HepG2 (cell line): ENCODE results near the gene DENND4B. TPM values are rescaled to one million over a fixed set of nuclear protein-coding genes. Genes with fewer than 3 reads are reported as not detected.
A peak's percentile ranks its signal among the peaks of the same experiment; 100 is the strongest.

Experiments
- ELF3 ChIP-seq: IDR thresholded peaks from 2 replicates; pipeline ENCODE4 v1.6.1; 2016; ENCODE audit warnings: missing genetic modification reagents, missing compliant biosample characterization
- HIVEP1 ChIP-seq: sonication (generic); formaldehyde crosslinking; IDR thresholded peaks from 2 replicates; pipeline ENCODE4 v1.4.0; 2020; ENCODE audit warnings: mild to moderate bottlenecking, missing genetic modification reagents
- JDP2 ChIP-seq: sonication (generic); formaldehyde crosslinking; IDR thresholded peaks from 2 replicates; pipeline ENCODE4 v1.8.1; 2022; ENCODE audit warnings: missing genetic modification reagents, borderline replicate concordance
- RFX3 ChIP-seq: IDR thresholded peaks from 2 replicates; pipeline ENCODE4 v1.6.1; 2016; ENCODE audit warnings: missing biosample characterization, missing genetic modification reagents
- SAFB2 ChIP-seq: sonication (generic); formaldehyde crosslinking; IDR thresholded peaks from 2 replicates; pipeline ENCODE4 v1.5.1; 2020; ENCODE audit warnings: missing genetic modification reagents, low read depth, mild to moderate bottlenecking, borderline replicate concordance
- ZNF263 ChIP-seq: sonication (generic); formaldehyde crosslinking; IDR thresholded peaks from 2 replicates; pipeline ENCODE4 v1.4.0; 2020; ENCODE audit warnings: missing genetic modification reagents
- ZNF550 ChIP-seq: sonication (generic); formaldehyde crosslinking; IDR thresholded peaks from 2 replicates; pipeline ENCODE4 v1.4.0; 2020; ENCODE audit warnings: mild to moderate bottlenecking, missing genetic modification reagents, borderline replicate concordance
- ZNF556 ChIP-seq: sonication (generic); formaldehyde crosslinking; IDR thresholded peaks from 2 replicates; pipeline ENCODE4 v1.4.0; 2020; ENCODE audit warnings: mild to moderate bottlenecking, missing genetic modification reagents, borderline replicate concordance
- polyA plus RNA-seq, 8 experiments: library from polyadenylated mRNA; depleted of rRNA in 3 of 8; stranded (reverse) in 7 of 8; unstranded in 1 of 8; fragments of >200 nt; fragmentation: Illumina TruSeq in 4 of 8; extraction: Trizol in 4 of 8; gene quantifications; 2 replicates each; pipeline versions ENCODE4 v1.2.1 to v1.2.3, GENCODE V29; 2011 to 2016; ENCODE audit warnings: low read depth in 4 of 8, missing spikeins in 1 of 8, mixed read lengths in 1 of 8; ENCODE audit not compliant: insufficient read depth in 1 of 8
- total RNA-seq, 5 experiments: library from RNA; depleted of rRNA; stranded (reverse); fragments of >200 nt; fragmentation: Illumina TruSeq; extraction: Trizol; gene quantifications; 2 replicates each; pipeline ENCODE4 v1.2.3, GENCODE V29; 2016; ENCODE audit warnings: low read depth in 1 of 5
- TF ChIP-seq, protein P1 (sequence below), 2 experiments: fragments of 450-650 bp in 1 of 2; sonication (generic) in 1 of 2; formaldehyde crosslinking in 1 of 2; IDR thresholded peaks; 2 replicates each; pipeline versions ENCODE4 v1.6.1 to v1.8.0; 2016 to 2022; ENCODE audit warnings: antibody characterized with exemption in 1 of 2, mild to moderate bottlenecking in 1 of 2, missing genetic modification reagents in 1 of 2
- TF ChIP-seq, protein P2 (sequence below), 2 experiments: sonication (generic) in 1 of 2; formaldehyde crosslinking in 1 of 2; IDR thresholded peaks; 2 replicates each; pipeline versions ENCODE4 v1.6.1 to v1.9.0; 2014 to 2022; ENCODE audit warnings: antibody characterized with exemption in 1 of 2, borderline replicate concordance in 1 of 2, inconsistent platforms in 1 of 2, low read depth in 1 of 2, missing genetic modification reagents in 1 of 2
- TF ChIP-seq, protein P3 (sequence below): sonication (generic); formaldehyde crosslinking; IDR thresholded peaks from 2 replicates; pipeline ENCODE4 v1.5.1; 2020; ENCODE audit warnings: mild to moderate bottlenecking, missing genetic modification reagents, moderate library complexity

The DENND4B gene
- total and polyA plus RNA-seq, 2 of the 13 experiments (the other 11 are each of a cell fraction or from before 2014, with no cell fraction given) = 15.1 to 20.3 TPM

DNA sequence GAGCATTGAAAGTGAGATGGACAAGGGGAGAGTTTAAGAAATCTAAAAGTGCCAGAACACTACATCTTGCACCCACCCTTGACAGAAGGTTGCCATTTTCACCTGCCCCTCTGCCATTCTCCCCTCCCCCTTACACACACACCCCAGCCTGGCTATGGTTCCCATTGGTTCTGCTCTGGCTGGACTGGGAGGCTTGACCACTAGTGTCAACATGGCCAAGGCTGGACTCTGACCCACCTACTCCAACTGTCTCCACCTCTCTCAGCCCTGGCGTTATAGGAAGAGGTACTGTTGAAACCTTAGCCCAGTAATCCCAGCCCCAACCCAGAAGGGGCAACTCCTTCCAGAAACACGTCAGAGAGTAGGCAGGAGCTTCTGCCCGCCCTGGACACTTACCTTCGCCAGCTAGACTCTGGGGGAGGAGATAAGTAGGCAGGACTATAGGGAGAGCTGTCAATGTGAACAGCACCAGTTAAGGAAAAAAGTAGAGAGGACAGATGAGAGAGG lies 7.4 kb upstream of the DENND4B start (continued):
- TF ChIP-seq, protein P1, sequence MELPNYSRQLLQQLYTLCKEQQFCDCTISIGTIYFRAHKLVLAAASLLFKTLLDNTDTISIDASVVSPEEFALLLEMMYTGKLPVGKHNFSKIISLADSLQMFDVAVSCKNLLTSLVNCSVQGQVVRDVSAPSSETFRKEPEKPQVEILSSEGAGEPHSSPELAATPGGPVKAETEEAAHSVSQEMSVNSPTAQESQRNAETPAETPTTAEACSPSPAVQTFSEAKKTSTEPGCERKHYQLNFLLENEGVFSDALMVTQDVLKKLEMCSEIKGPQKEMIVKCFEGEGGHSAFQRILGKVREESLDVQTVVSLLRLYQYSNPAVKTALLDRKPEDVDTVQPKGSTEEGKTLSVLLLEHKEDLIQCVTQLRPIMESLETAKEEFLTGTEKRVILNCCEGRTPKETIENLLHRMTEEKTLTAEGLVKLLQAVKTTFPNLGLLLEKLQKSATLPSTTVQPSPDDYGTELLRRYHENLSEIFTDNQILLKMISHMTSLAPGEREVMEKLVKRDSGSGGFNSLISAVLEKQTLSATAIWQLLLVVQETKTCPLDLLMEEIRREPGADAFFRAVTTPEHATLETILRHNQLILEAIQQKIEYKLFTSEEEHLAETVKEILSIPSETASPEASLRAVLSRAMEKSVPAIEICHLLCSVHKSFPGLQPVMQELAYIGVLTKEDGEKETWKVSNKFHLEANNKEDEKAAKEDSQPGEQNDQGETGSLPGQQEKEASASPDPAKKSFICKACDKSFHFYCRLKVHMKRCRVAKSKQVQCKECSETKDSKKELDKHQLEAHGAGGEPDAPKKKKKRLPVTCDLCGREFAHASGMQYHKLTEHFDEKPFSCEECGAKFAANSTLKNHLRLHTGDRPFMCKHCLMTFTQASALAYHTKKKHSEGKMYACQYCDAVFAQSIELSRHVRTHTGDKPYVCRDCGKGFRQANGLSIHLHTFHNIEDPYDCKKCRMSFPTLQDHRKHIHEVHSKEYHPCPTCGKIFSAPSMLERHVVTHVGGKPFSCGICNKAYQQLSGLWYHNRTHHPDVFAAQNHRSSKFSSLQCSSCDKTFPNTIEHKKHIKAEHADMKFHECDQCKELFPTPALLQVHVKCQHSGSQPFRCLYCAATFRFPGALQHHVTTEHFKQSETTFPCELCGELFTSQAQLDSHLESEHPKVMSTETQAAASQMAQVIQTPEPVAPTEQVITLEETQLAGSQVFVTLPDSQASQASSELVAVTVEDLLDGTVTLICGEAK (IDR thresholded peaks at IDR 0.05) = no peak
- TF ChIP-seq, protein P1 (CRISPR knock-in tag; IDR thresholded peaks at IDR 0.05) = no peak
- TF ChIP-seq ZNF263 (CRISPR knock-in tag) (no peak), ZNF550 (CRISPR knock-in tag) (no peak), HIVEP1 (no peak), JDP2 (no peak), RFX3 (CRISPR knock-in tag) (no peak), SAFB2 (CRISPR knock-in tag) (no peak), ELF3 (CRISPR knock-in tag) (peak; percentile 63; the same call in 1 of the 2 replicates), ZNF556 (peak; percentile 49; the same call in 1 of the 2 replicates)
- TF ChIP-seq, protein P2, sequence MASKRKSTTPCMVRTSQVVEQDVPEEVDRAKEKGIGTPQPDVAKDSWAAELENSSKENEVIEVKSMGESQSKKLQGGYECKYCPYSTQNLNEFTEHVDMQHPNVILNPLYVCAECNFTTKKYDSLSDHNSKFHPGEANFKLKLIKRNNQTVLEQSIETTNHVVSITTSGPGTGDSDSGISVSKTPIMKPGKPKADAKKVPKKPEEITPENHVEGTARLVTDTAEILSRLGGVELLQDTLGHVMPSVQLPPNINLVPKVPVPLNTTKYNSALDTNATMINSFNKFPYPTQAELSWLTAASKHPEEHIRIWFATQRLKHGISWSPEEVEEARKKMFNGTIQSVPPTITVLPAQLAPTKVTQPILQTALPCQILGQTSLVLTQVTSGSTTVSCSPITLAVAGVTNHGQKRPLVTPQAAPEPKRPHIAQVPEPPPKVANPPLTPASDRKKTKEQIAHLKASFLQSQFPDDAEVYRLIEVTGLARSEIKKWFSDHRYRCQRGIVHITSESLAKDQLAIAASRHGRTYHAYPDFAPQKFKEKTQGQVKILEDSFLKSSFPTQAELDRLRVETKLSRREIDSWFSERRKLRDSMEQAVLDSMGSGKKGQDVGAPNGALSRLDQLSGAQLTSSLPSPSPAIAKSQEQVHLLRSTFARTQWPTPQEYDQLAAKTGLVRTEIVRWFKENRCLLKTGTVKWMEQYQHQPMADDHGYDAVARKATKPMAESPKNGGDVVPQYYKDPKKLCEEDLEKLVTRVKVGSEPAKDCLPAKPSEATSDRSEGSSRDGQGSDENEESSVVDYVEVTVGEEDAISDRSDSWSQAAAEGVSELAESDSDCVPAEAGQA (IDR thresholded peaks at IDR 0.05; ENCODE audit: low read depth) = no peak
- TF ChIP-seq, protein P2 (CRISPR knock-in tag; IDR thresholded peaks at IDR 0.05; ENCODE audit: borderline replicate concordance) = no peak
- TF ChIP-seq, protein P3, sequence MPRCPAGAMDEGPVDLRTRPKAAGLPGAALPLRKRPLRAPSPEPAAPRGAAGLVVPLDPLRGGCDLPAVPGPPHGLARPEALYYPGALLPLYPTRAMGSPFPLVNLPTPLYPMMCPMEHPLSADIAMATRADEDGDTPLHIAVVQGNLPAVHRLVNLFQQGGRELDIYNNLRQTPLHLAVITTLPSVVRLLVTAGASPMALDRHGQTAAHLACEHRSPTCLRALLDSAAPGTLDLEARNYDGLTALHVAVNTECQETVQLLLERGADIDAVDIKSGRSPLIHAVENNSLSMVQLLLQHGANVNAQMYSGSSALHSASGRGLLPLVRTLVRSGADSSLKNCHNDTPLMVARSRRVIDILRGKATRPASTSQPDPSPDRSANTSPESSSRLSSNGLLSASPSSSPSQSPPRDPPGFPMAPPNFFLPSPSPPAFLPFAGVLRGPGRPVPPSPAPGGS = no peak
